Left lung (tissue), 10 donors: ENCODE results near the gene ENTPD8. TPM values are rescaled to one million over a fixed set of nuclear protein-coding genes. Genes with fewer than 3 reads are reported as not detected.
A peak's percentile ranks its signal among the peaks of the same experiment; 100 is the strongest.
"Not testable (repeated sequence)": the region's sequence is repeated elsewhere in the genome, so short reads cannot be mapped to it uniquely, and the experiment has no call there.

Experiments used
- ATAC-seq: fragments of 200-7000 bp; cut with Tn5 transposase; one replicate; pipeline ENCODE4 v1.9.1; 2020; ENCODE audit warnings: moderate library complexity
- DNase-seq, 4 donors: peaks; one replicate each; pipeline ENCODE4 v3.0.0-alpha.2; 2013 to 2020
- H3K27ac ChIP-seq, 2 donors: fragments of 200-600 bp; sonication (generic) in 1 of 2; one replicate each; pipeline versions ENCODE4 v1.5.0 to v1.8.0; 2020 to 2021
- H3K27me3 ChIP-seq, 2 donors: fragments of 200-600 bp; sonication (generic) in 1 of 2; one replicate each; pipeline versions ENCODE4 v1.5.0 to v1.8.0; 2020 to 2021
- H3K36me3 ChIP-seq, 2 donors: fragments of 200-600 bp; sonication (generic) in 1 of 2; one replicate each; pipeline versions ENCODE4 v1.5.0 to v1.8.0; 2020 to 2021
- H3K4me1 ChIP-seq, 2 donors: fragments of 200-600 bp; one replicate each; pipeline ENCODE4 v1.8.0; 2021
- H3K4me3 ChIP-seq, 2 donors: fragments of 200-600 bp; sonication (generic) in 1 of 2; one replicate each; pipeline versions ENCODE4 v1.5.0 to v1.8.0; 2020 to 2021; ENCODE audit warnings: mild to moderate bottlenecking in 1 of 2
- H3K9me3 ChIP-seq, 2 donors: fragments of 200-600 bp; sonication (generic) in 1 of 2; one replicate each; pipeline versions ENCODE4 v1.5.0 to v1.8.0; 2020 to 2021
- intact Hi-C, 2 donors: fragments of 100-400 bp; cut with DNase I; formaldehyde crosslinking; loops; one replicate each; pipeline versions ENCODE4 v1.11.2 to v1.14.2; 2022
- polyA plus RNA-seq, 6 donors: library from polyadenylated mRNA; unstranded; fragments of 120-200 nt; gene quantifications; one replicate each; pipeline ENCODE4 v1.2.1, GENCODE V29; 2013; ENCODE audit not compliant: insufficient read length in 6 of 6
- total RNA-seq, 2 donors: library from RNA; stranded (reverse); fragmentation: NEBNext Ultra II Directional; extraction: Animal tissue kit (Norgen Biotek cat#: 25700); gene quantifications; one replicate each; pipeline ENCODE4 v1.2.1, GENCODE V29; 2021
- TF ChIP-seq, protein P1 (sequence below), 2 donors: fragments of 200-600 bp; sonication (generic) in 1 of 2; IDR thresholded peaks; one replicate each; pipeline versions ENCODE4 v1.5.0 to v1.8.0; 2021; ENCODE audit warnings: antibody characterized with exemption in 2 of 2
- donor health status: DM: no; HTN: yes; CAD: no.
- donor health status: DM: no; HTN: no; CAD: no.

Gene ENTPD8
- total and polyA plus RNA-seq, 8 donors, result 0.15 to 0.68 (median 0.40) TPM; not detected in 1

GRCh38 chr9:137474271-137474670, 33.1 kb upstream of the ENTPD8 start:
- DNase-seq, result peak in 1 of 4 donors; percentile 48
- Histone ChIP-seq H3K27me3 (no peaks in the 10 kb centered on the region), H3K36me3 (no peaks in the 10 kb centered on the region), H3K9me3 (peaks cover 0 to 26% of the 10 kb centered on the region in 2 donors), H3K4me3 (no peak overlapping the region), H3K4me1 (no peaks in the 10 kb centered on the region), H3K27ac (no peak overlapping the region)
- TF ChIP-seq, protein P1, sequence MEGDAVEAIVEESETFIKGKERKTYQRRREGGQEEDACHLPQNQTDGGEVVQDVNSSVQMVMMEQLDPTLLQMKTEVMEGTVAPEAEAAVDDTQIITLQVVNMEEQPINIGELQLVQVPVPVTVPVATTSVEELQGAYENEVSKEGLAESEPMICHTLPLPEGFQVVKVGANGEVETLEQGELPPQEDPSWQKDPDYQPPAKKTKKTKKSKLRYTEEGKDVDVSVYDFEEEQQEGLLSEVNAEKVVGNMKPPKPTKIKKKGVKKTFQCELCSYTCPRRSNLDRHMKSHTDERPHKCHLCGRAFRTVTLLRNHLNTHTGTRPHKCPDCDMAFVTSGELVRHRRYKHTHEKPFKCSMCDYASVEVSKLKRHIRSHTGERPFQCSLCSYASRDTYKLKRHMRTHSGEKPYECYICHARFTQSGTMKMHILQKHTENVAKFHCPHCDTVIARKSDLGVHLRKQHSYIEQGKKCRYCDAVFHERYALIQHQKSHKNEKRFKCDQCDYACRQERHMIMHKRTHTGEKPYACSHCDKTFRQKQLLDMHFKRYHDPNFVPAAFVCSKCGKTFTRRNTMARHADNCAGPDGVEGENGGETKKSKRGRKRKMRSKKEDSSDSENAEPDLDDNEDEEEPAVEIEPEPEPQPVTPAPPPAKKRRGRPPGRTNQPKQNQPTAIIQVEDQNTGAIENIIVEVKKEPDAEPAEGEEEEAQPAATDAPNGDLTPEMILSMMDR (IDR thresholded peaks at IDR 0.05), result no peak
- intact Hi-C loops, result no loop called here
- no peak for ATAC-seq

DNA sequence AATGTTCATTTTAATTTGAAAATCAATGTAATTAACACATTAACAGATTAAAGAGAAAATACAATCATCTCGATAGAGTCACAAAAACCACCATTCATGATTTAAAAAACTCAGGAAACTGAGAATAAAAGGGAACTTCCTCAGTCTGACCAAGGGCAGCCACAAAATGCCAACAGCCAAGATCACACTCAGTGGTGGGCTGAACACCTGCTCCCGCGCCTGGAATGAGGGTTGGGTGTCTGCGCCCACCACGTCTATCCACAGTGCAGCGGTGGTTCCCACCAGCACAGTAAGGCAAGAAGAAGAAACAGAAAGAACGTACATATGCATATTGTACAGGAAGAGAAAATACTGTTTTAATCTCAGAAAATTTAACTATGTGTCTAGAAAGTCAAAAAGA, 29.6 kb upstream of the ENTPD8 start:
- H3K27ac ChIP-seq, result no peak overlapping the region
- peaks cover 0 to 17% of the 10 kb centered on the region in 2 donors for H3K9me3 ChIP-seq
- no peak for ATAC-seq

GRCh38 chr9:137467896-137468295, 26.7 kb upstream of the ENTPD8 start:
- Histone ChIP-seq H3K36me3 (no peaks in the 10 kb centered on the region), H3K27me3 (peaks cover 0 to 1% of the 10 kb centered on the region in 2 donors), H3K4me3 (no peak overlapping the region), H3K9me3 (no peaks in the 10 kb centered on the region), H3K27ac (no peak overlapping the region), H3K4me1 (no peaks in the 10 kb centered on the region)
- TF ChIP-seq, protein P1 (IDR thresholded peaks at IDR 0.05), result no peak
- peak in 1 of 4 donors; percentile 53 for DNase-seq
- ATAC-seq, result no peak
- intact Hi-C loops, result no loop called here

More for the DNA sequence above, 29.6 kb upstream of the ENTPD8 start:
- intact Hi-C loops, result no loop called here
- DNase-seq, result peak in 1 of 4 donors; percentile 24
- Histone ChIP-seq H3K27me3 (no peaks in the 10 kb centered on the region), H3K4me1 (no peaks in the 10 kb centered on the region), H3K4me3 (no peak overlapping the region), H3K36me3 (no peaks in the 10 kb centered on the region)
- TF ChIP-seq, protein P1 (IDR thresholded peaks at IDR 0.05), result no peak

DNA sequence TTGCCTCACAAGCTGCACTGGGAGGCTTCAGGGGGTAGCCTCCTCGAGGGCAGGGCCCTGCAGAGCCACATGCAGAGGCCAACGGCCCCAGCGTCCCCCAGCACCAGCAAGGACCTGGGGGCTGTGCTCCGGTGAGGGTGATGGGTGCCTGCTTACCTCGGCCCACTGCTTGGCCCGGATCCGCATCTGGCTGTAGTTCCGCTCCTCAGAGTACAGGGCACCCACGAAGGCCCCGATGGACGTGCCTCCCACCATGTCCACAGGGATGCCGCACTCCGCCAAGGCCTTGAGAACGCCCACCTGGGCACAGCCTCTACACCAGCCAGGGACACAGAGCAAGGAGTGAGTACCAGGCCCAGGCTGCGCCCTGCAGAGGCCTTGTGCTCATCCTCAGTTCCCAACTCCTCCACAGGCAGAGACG, 26.0 kb upstream of the ENTPD8 start:
- Histone ChIP-seq H3K4me1 (no peaks in the 10 kb centered on the region), H3K36me3 (no peaks in the 10 kb centered on the region), H3K4me3 (no peak overlapping the region), H3K9me3 (no peaks in the 10 kb centered on the region), H3K27me3 (peaks cover 0 to 8% of the 10 kb centered on the region in 2 donors), H3K27ac (no peak overlapping the region)
- intact Hi-C loops, result no loop called here
- DNase-seq (peak in 2 of 4 donors; percentile 20 to 64), ATAC-seq (no peak)
- TF ChIP-seq, protein P1 (IDR thresholded peaks at IDR 0.05), result no peak

DNA sequence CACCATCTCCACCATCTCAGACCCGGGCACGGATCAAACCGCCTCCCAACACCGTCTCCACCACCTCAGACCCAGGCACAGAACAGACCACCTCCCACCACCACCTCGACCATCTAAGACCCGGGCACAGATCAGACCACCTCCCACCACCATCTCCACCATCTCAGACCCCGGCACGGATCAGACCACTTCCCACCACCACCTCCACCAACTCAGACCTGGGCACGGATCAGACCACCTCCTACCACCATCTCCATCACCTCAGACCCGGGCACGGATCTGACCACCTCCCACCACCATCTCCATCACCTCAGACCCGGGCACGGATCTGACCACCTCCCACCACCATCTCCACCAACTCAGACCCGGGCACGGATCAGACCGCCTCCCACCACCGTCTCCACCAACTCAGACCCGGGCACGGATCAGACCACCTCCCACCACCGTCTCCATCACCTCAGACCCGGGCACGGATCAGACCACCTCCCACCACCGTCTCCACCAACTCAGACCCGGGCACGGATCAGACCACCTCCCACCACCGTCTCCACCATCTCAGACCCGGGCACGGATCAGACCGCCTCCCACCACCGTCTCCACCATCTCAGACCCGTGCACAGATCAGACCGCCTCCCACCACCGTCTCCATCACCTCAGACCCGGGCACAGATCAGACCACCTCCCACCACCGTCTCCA, 25.4 kb upstream of the ENTPD8 start:
- intact Hi-C loops, H3K4me1 ChIP-seq, ATAC-seq, H3K27ac ChIP-seq, H3K9me3 ChIP-seq, H3K4me3 ChIP-seq, H3K36me3 ChIP-seq: not testable (repeated sequence)
- peak in 1 of 4 donors; percentile 45 for DNase-seq
- H3K27me3 ChIP-seq, result peaks cover 0 to 15% of the 10 kb centered on the region in 2 donors
